Body of pancreas (tissue), 4 donors: ENCODE results near the gene OR10T2.

Experiments
- CTCF ChIP-seq, 7 experiments: fragments of 450-650 bp in 4 of 7; fragments of 200-600 bp in 3 of 7; sonication (generic) in 3 of 7; IDR thresholded peaks; one replicate each; pipeline ENCODE4 v1.5.1; 2016 to 2019; ENCODE audit warnings: antibody characterized with exemption in 7 of 7
- POLR2A ChIP-seq, 3 donors: fragments of 450-650 bp; IDR thresholded peaks; one replicate each; pipeline ENCODE4 v1.6.1; 2016; ENCODE audit warnings: antibody characterized with exemption in 3 of 3, mild to moderate bottlenecking in 2 of 3

- no peak for TF ChIP-seq CTCF (IDR thresholded peaks at IDR 0.05)
- TF ChIP-seq POLR2A (IDR thresholded peaks at IDR 0.05), result no peak
Measured at GRCh38 chr1:158371188-158371953, 27.9 kb downstream of the OR10T2 start.
